GM19438 (cell line): ENCODE results near the gene PLEKHF1.
A peak's percentile ranks its signal among the peaks of the same experiment; 100 is the strongest.
"Not testable (repeated sequence)": the region's sequence is repeated elsewhere in the genome, so short reads cannot be mapped to it uniquely, and the experiment has no call there.

ENCODE experiments used
- ATAC-seq: cut with Tn5 transposase; IDR thresholded peaks from one replicate; pipeline ENCODE4 v1.9.1; 2021; ENCODE audit warnings: low read depth; ENCODE audit not compliant: unreplicated experiment

The PLEKHF1 gene

DNA sequence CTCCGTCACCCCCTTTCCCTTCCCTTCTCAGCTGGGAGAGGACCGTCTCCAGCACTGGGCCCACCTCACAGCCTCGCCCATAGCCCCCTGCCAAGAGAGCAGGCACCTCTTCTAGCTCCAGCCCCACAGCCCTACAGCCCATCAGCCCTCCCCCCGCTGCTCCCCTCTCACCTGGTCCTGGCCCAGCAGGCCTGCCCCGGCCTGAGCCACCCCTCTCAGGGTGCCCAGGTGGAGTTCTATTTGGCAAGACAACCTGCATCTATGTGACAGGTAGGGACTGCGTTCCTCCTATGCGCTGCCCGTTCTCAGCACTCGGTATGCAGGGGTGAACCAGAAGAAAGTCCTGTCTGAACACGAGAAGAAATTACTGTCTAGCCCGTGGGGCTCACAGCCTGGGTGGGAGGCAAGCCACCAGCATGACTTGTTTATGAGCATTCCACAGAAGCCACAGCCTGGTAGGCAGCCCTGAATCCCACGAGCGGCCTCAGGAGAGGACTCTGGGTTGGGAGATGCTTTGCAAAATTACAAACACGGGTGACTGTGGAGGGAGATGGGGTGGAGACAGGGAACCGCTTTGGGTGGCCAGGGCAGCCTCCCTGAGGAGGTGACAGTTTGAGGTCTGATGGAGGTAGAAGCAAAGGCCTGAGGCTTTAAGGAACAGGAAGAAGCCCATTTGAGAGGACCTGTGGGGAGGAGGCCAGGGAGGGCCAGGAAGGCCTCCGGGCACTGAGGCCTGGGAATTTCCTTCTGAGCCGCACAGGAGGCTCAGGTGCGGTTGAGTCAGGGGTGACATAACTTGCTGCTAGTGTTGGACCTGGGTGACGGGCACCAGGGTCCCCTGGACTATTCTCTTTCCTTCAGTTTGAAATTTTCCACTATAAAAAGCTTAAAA, 1.2 kb upstream of the PLEKHF1 start:
- no peak for ATAC-seq

- no peak for ATAC-seq
Measured at GRCh38 chr19:29664753-29665214, 477 bp upstream of the PLEKHF1 start.

- peak; percentile 20 for ATAC-seq
Measured at GRCh38 chr19:29665826-29666577, 741 bp downstream of the PLEKHF1 start.

- ATAC-seq, result no peak
Measured at GRCh38 chr19:29666578-29667386, 1.5 kb downstream of the PLEKHF1 start.

GRCh38 chr19:29667387-29667783, 2.1 kb downstream of the PLEKHF1 start:
- no peak for ATAC-seq

GRCh38 chr19:29667901-29668341, 2.7 kb downstream of the PLEKHF1 start:
- ATAC-seq, result peak; percentile 24

- no peak for ATAC-seq
Measured at GRCh38 chr19:29668746-29669609, 3.7 kb downstream of the PLEKHF1 start.

DNA sequence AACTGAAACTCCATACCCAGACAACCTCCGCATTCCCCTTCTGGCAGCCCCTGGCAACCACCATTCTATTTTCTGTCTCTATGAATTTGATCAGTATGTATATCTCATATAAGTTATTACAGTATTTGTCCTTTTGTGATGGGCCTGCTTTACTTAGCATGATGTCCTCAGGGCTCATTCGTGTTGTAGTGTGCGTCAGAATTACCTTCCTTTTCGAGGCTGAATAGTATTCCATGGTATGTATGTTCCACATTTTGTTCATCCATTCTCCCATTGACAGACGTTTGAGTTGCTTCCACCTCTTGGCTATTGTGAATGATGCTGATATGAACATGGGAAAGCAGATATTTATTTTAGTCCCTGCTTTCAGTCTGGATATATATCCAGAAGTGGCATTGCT, 5.0 kb downstream of the PLEKHF1 start:
- ATAC-seq, result no peak

GRCh38 chr19:29671026-29671392, 5.7 kb downstream of the PLEKHF1 start:
- ATAC-seq, result not testable (repeated sequence)

- peak; percentile 57 for ATAC-seq
Measured at GRCh38 chr19:29671393-29672160, 6.3 kb downstream of the PLEKHF1 start.

- ATAC-seq, result no peak
Measured at GRCh38 chr19:29672319-29672932, 7.2 kb downstream of the PLEKHF1 start.

DNA sequence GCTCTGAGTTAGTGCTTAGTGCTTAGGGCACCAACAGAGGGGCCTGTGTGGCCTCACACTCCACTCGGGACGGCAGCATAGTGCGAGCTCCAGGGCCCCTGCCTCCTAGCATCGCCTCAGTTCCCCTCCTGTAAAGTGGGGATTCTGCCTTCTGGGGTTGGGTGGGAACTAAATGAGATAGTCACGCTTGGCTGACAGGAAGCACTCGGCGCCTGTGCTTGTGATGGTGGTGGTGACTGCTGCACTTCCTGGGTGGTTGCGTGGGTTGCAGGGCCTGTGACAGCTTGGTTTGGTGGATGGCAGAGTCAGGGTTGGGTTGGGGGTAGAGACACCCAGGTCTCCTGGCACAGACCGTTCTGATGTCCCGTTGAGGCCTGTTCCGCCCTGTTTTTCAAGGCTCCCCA, 7.7 kb downstream of the PLEKHF1 start:
- peak; percentile 36 for ATAC-seq

GRCh38 chr19:29673451-29674371, 8.4 kb downstream of the PLEKHF1 start:
- ATAC-seq, result no peak

- ATAC-seq, result no peak
Measured at GRCh38 chr19:29674374-29675119, 9.3 kb downstream of the PLEKHF1 start.

DNA sequence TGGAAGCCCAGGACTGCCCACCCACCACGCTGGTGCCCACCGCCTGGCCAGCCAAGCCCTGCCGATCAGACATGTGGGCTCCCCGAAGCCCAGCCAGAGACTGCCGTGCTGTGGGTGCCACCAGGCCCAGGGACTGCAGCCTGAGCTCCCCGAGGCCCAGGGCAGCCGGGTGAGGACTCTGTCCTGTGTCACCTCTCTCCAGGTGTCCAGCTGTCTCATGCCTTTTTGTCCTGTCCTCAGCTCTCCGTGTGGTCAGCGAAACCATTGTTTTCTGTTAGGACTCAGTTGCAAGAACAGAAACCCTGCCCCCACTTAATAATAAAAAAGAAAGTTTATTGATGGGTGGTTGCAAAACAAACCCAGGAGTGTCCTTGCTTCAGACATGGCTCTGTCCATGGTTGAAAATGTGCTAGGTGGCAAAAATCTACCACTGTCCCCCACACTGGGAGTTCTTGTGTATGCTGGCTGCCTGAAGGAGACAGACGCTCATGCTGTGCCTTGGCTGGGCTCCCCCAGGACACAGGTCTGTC, 9.9 kb downstream of the PLEKHF1 start:
- no peak for ATAC-seq

GRCh38 chr19:29675650-29676186, 10.5 kb downstream of the PLEKHF1 start:
- no peak for ATAC-seq
